Activated T-helper 1 cell treated with anti-CD3 and anti-CD28 coated beads, Interleukin-12 subunit alpha, Interleukin-12 subunit beta, Interleukin-2, Interleukin-4 antibody, amounts not matched to agents 30 ng/mL and 10 ng/mL and 1 ng/mL, durations not matched to agents 14 hours and 24 hours and 36 hours (primary cell): ENCODE data around the gene FRA10AC1. TPM values are rescaled to one million over a fixed set of nuclear protein-coding genes. Genes with fewer than 3 reads are reported as not detected.
"Not testable (repeated sequence)": the region's sequence is repeated elsewhere in the genome, so short reads cannot be mapped to it uniquely, and the experiment has no call there.

Experiments used
- DNase-seq: peaks from one replicate; pipeline ENCODE4 v3.0.0; 2021; ENCODE audit warnings: low spot score
- H3K27ac Mint-ChIP-seq: one replicate; pipeline ENCODE4 v1.8.0; 2021; ENCODE audit warnings: mild to moderate bottlenecking, mixed read lengths
- H3K27me3 Mint-ChIP-seq: one replicate; pipeline ENCODE4 v1.8.0; 2022; ENCODE audit warnings: mild to moderate bottlenecking, moderate library complexity, mixed read lengths; ENCODE audit not compliant: insufficient read depth
- H3K36me3 Mint-ChIP-seq: one replicate; pipeline ENCODE4 v1.8.0; 2021; ENCODE audit warnings: low read depth, mixed read lengths
- H3K4me1 Mint-ChIP-seq: one replicate; pipeline ENCODE4 v1.8.0; 2021; ENCODE audit warnings: low read depth, mixed read lengths
- H3K4me3 Mint-ChIP-seq: one replicate; pipeline ENCODE4 v1.8.0; 2021; ENCODE audit warnings: mild to moderate bottlenecking, moderate library complexity, mixed read lengths
- H3K9me3 Mint-ChIP-seq: one replicate; pipeline ENCODE4 v1.8.0; 2021; ENCODE audit warnings: mixed read lengths
- intact Hi-C: fragments of 100-400 bp; cut with micrococcal nuclease; formaldehyde crosslinking; loops from one replicate; pipeline ENCODE4 v1.15.1; 2024
- total RNA-seq: library from RNA; stranded (reverse); gene quantifications from 2 replicates; pipeline ENCODE4 v1.2.3, GENCODE V29; 2022

The FRA10AC1 gene
- total RNA-seq, 1 donor from 2014 or later: 28.2 TPM

GRCh38 chr10:93718937-93719725 is 16.7 kb upstream of the FRA10AC1 start:
- intact Hi-C loops: no loop called here
- Mint-ChIP-seq H3K36me3 (no peaks in the 10 kb centered on the region), H3K4me1 (peaks cover 6% of the 10 kb centered on the region), H3K27ac (no peak overlapping the region), H3K9me3 (no peaks in the 10 kb centered on the region), H3K4me3 (no peak overlapping the region), H3K27me3 (peaks cover 16% of the 10 kb centered on the region)
- no peak for DNase-seq

GRCh38 chr10:93716766-93717165 is 14.4 kb upstream of the FRA10AC1 start:
- Mint-ChIP-seq H3K27ac (no peak overlapping the region), H3K4me3 (no peak overlapping the region), H3K4me1 (peaks cover 6% of the 10 kb centered on the region), H3K36me3 (no peaks in the 10 kb centered on the region), H3K9me3 (no peaks in the 10 kb centered on the region), H3K27me3 (peaks cover 10% of the 10 kb centered on the region)
- no peak for DNase-seq
- intact Hi-C loops: no loop called here

- intact Hi-C loops: no loop called here
- no peaks in the 10 kb centered on the region for H3K36me3 Mint-ChIP-seq
- no peak overlapping the region for H3K4me3 Mint-ChIP-seq
Measured at GRCh38 chr10:93715345-93715744, 13.0 kb upstream of the FRA10AC1 start.

GRCh38 chr10:93712593-93712992 is 10.2 kb upstream of the FRA10AC1 start:
- no peak overlapping the region for H3K27ac Mint-ChIP-seq
- intact Hi-C loops: no loop called here
- H3K27me3 Mint-ChIP-seq: no peaks in the 10 kb centered on the region
- no peaks in the 10 kb centered on the region for H3K9me3 Mint-ChIP-seq
- H3K4me3 Mint-ChIP-seq: no peak overlapping the region
- no peaks in the 10 kb centered on the region for H3K36me3 Mint-ChIP-seq
- no peak for DNase-seq
- peaks cover 6% of the 10 kb centered on the region for H3K4me1 Mint-ChIP-seq

More at GRCh38 chr10:93715345-93715744, 13.0 kb upstream of the FRA10AC1 start:
- Mint-ChIP-seq H3K4me1 (no peaks in the 10 kb centered on the region), H3K27ac (no peak overlapping the region), H3K27me3 (peaks cover 6% of the 10 kb centered on the region), H3K9me3 (no peaks in the 10 kb centered on the region)
- no peak for DNase-seq

GRCh38 chr10:93711891-93712290 is 9.5 kb upstream of the FRA10AC1 start:
- H3K27me3 Mint-ChIP-seq: no peaks in the 10 kb centered on the region
- H3K4me3 Mint-ChIP-seq: no peak overlapping the region

GRCh38 chr10:93710333-93710909 is 8.0 kb upstream of the FRA10AC1 start:
- intact Hi-C loops: no loop called here
- Mint-ChIP-seq H3K9me3 (no peaks in the 10 kb centered on the region), H3K4me1 (peaks cover 14% of the 10 kb centered on the region), H3K36me3 (no peaks in the 10 kb centered on the region), H3K27ac (no peak overlapping the region), H3K4me3 (no peak overlapping the region), H3K27me3 (no peaks in the 10 kb centered on the region)
- DNase-seq: no peak

More at GRCh38 chr10:93711891-93712290, 9.5 kb upstream of the FRA10AC1 start:
- H3K36me3 Mint-ChIP-seq: no peaks in the 10 kb centered on the region
- H3K4me1 Mint-ChIP-seq: peaks cover 13% of the 10 kb centered on the region
- intact Hi-C loops: no loop called here
- no peak for DNase-seq
- H3K9me3 Mint-ChIP-seq: no peaks in the 10 kb centered on the region
- H3K27ac Mint-ChIP-seq: no peak overlapping the region

- no peak for DNase-seq
- H3K36me3 Mint-ChIP-seq: no peaks in the 10 kb centered on the region
- H3K9me3 Mint-ChIP-seq: no peaks in the 10 kb centered on the region
- intact Hi-C loops: loop anchor here (10.0 kb wide), 1 partner anchor 863 kb away; the partner anchor contains the start of gene EXOC6
- no peaks in the 10 kb centered on the region for H3K27me3 Mint-ChIP-seq
- no peak overlapping the region for H3K27ac Mint-ChIP-seq
- H3K4me1 Mint-ChIP-seq: peaks cover 20% of the 10 kb centered on the region
- H3K4me3 Mint-ChIP-seq: no peak overlapping the region
Measured at GRCh38 chr10:93707623-93708022, 5.2 kb upstream of the FRA10AC1 start.

GRCh38 chr10:93704451-93704850 is 2.1 kb upstream of the FRA10AC1 start:
- Mint-ChIP-seq H3K36me3 (peaks cover 3% of the 10 kb centered on the region), H3K4me1 (peaks cover 23% of the 10 kb centered on the region), H3K27ac (no peak overlapping the region), H3K4me3 (no peak overlapping the region), H3K27me3 (no peaks in the 10 kb centered on the region), H3K9me3 (no peaks in the 10 kb centered on the region)
- intact Hi-C loops: loop anchor here (5.0 to 10.0 kb wide), 5 partner anchors 327 to 1132 kb away; partner anchors contain the start of genes EXOC6, IDE and KIF11
- no peak for DNase-seq

GRCh38 chr10:93703841-93704240 is 1.4 kb upstream of the FRA10AC1 start:
- DNase-seq: no peak
- intact Hi-C loops: loop anchor here (2.0 to 10.0 kb wide), 9 partner anchors 113 to 1413 kb away; partner anchors contain the start of genes CEP55, CPEB3, EXOC6 and IDE
- no peaks in the 10 kb centered on the region for H3K27me3 Mint-ChIP-seq
- H3K4me1 Mint-ChIP-seq: peaks cover 27% of the 10 kb centered on the region
- no peak overlapping the region for H3K27ac Mint-ChIP-seq
- H3K4me3 Mint-ChIP-seq: peak overlapping the region; percentile 79
- H3K36me3 Mint-ChIP-seq: peaks cover 7% of the 10 kb centered on the region
- H3K9me3 Mint-ChIP-seq: no peaks in the 10 kb centered on the region

GRCh38 chr10:93703066-93703465 is 674 bp upstream of the FRA10AC1 start:
- intact Hi-C loops: loop anchor here (2.0 to 10.0 kb wide), 9 partner anchors 114 to 1412 kb away; partner anchors contain the start of genes CEP55, CPEB3, EXOC6 and IDE
- Mint-ChIP-seq H3K9me3 (no peaks in the 10 kb centered on the region), H3K36me3 (peaks cover 8% of the 10 kb centered on the region), H3K27me3 (no peaks in the 10 kb centered on the region), H3K4me3 (no peak overlapping the region), H3K27ac (no peak overlapping the region), H3K4me1 (peaks cover 26% of the 10 kb centered on the region)
- DNase-seq: no peak

GRCh38 chr10:93701866-93702209 is 554 bp downstream of the FRA10AC1 start:
- H3K4me3 Mint-ChIP-seq: no peak overlapping the region
- intact Hi-C loops: loop anchor here (1.0 to 10.0 kb wide), 10 partner anchors 115 to 1411 kb away; partner anchors contain the start of genes CEP55, CPEB3, EXOC6 and IDE
- H3K4me1 Mint-ChIP-seq: peaks cover 19% of the 10 kb centered on the region
- no peak overlapping the region for H3K27ac Mint-ChIP-seq
- H3K9me3 Mint-ChIP-seq: no peaks in the 10 kb centered on the region
- peaks cover 14% of the 10 kb centered on the region for H3K36me3 Mint-ChIP-seq
- no peaks in the 10 kb centered on the region for H3K27me3 Mint-ChIP-seq
- DNase-seq: peak; percentile 9

GRCh38 chr10:93697207-93697606 is 5.2 kb downstream of the FRA10AC1 start:
- intact Hi-C loops: no loop called here
- no peaks in the 10 kb centered on the region for H3K9me3 Mint-ChIP-seq
- H3K27me3 Mint-ChIP-seq: no peaks in the 10 kb centered on the region
- no peak overlapping the region for H3K4me3 Mint-ChIP-seq
- no peak overlapping the region for H3K27ac Mint-ChIP-seq
- DNase-seq: no peak
- H3K4me1 Mint-ChIP-seq: peaks cover 22% of the 10 kb centered on the region
- H3K36me3 Mint-ChIP-seq: peaks cover 32% of the 10 kb centered on the region

GRCh38 chr10:93696582-93696981 is 5.8 kb downstream of the FRA10AC1 start:
- DNase-seq, H3K9me3 Mint-ChIP-seq, H3K27me3 Mint-ChIP-seq, intact Hi-C loops, H3K4me3 Mint-ChIP-seq, H3K27ac Mint-ChIP-seq: not testable (repeated sequence)
- H3K36me3 Mint-ChIP-seq: peaks cover 32% of the 10 kb centered on the region
- H3K4me1 Mint-ChIP-seq: peaks cover 22% of the 10 kb centered on the region
